Thoracic aorta (tissue), 2 donors: ENCODE results near the gene PPP1R12C. TPM values are rescaled to one million over a fixed set of nuclear protein-coding genes. Genes with fewer than 3 reads are reported as not detected.

Experiments
- ATAC-seq: fragments of 150-250 bp; one replicate; pipeline ENCODE4 v1.8.0; 2017; ENCODE audit warnings: low read depth; ENCODE audit not compliant: insufficient number of reproducible peaks, low FRiP score
- DNase-seq: peaks from one replicate; pipeline ENCODE4 v3.0.0-alpha.2; 2020; ENCODE audit warnings: low spot score
- H3K27ac ChIP-seq, 2 donors: fragments of 200-600 bp; sonication (generic); 1 replicate in 1 of 2; 2 replicates in 1 of 2; pipeline ENCODE4 v1.5.1; 2016; ENCODE audit warnings: mild to moderate bottlenecking in 2 of 2, moderate library complexity in 2 of 2
- H3K27me3 ChIP-seq: fragments of 200-600 bp; sonication (generic); replicated peaks from 2 replicates; pipeline ENCODE4 v1.6.0; 2016; ENCODE audit warnings: mild to moderate bottlenecking; ENCODE audit not compliant: insufficient read depth
- H3K36me3 ChIP-seq: fragments of 200-600 bp; sonication (generic); one replicate; pipeline ENCODE4 v1.5.1; 2016
- H3K4me1 ChIP-seq, 2 donors: fragments of 200-600 bp; sonication (generic); 1 replicate in 1 of 2; 2 replicates in 1 of 2; pipeline versions ENCODE4 v1.5.1 to v1.6.0; 2016; ENCODE audit warnings: low read depth in 2 of 2, mild to moderate bottlenecking in 1 of 2; ENCODE audit not compliant: control insufficient read depth in 1 of 2
- H3K4me3 ChIP-seq: fragments of 200-600 bp; sonication (generic); 2 replicates; pipeline ENCODE4 v1.5.1; 2016; ENCODE audit warnings: mild to moderate bottlenecking
- H3K9me3 ChIP-seq: fragments of 200-600 bp; sonication (generic); 2 replicates; pipeline ENCODE4 v1.5.1; 2016
- total RNA-seq, 2 donors: library from RNA; depleted of rRNA; stranded (reverse); fragments of >200 nt; gene quantifications; one replicate each; pipeline versions ENCODE4 v1.1.0 to v1.2.3, GENCODE V29; 2016
- TF ChIP-seq, protein P1 (sequence below): fragments of 200-600 bp; sonication (generic); IDR thresholded peaks from one replicate; pipeline ENCODE4 v1.5.1; 2019; ENCODE audit warnings: antibody characterized with exemption

The PPP1R12C gene
- total RNA-seq, 2 donors from 2014 or later, result 194 to 250 TPM

DNA sequence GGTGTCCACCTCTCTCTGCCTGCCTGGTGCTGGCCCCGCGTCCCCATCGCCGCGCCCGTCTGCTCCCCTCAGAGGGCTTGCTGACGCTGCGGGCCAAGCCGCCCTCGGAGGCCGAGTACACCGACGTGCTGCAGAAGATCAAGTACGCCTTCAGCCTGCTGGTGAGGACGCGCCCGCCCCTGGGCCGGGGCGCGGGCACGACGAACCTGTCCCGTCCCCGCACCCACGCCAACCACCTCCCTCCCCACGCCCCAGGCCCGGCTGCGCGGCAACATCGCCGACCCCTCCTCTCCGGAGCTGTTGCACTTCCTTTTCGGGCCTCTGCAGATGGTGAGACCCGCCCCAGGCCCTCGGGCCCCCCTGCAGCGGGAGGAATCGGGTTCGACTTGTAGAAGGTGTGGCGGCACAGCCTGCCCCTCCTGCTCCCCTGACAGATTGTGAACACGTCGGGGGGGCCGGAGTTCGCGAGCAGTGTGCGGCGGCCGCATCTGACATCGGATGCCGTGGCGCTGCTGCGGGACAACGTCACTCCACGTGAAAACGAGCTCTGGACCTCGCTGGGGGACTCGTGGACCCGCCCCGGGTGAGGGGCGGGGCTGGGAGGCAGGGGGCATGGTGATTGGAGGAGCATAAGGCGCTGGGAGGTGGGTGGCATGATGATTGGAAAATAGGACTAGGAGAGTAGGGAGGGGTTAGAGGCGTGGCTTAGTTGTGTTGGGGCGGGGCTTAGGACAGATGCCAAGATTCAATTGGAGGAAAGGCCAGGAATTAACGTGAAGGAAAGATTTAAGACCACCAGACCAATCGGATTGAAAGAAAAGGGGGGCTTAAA, 35.2 kb downstream of the PPP1R12C start:
- no peaks in the 10 kb centered on the region for H3K9me3 ChIP-seq
- ATAC-seq (no peak), DNase-seq (no peak)
- TF ChIP-seq, protein P1, sequence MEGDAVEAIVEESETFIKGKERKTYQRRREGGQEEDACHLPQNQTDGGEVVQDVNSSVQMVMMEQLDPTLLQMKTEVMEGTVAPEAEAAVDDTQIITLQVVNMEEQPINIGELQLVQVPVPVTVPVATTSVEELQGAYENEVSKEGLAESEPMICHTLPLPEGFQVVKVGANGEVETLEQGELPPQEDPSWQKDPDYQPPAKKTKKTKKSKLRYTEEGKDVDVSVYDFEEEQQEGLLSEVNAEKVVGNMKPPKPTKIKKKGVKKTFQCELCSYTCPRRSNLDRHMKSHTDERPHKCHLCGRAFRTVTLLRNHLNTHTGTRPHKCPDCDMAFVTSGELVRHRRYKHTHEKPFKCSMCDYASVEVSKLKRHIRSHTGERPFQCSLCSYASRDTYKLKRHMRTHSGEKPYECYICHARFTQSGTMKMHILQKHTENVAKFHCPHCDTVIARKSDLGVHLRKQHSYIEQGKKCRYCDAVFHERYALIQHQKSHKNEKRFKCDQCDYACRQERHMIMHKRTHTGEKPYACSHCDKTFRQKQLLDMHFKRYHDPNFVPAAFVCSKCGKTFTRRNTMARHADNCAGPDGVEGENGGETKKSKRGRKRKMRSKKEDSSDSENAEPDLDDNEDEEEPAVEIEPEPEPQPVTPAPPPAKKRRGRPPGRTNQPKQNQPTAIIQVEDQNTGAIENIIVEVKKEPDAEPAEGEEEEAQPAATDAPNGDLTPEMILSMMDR, result no peak
- H3K36me3 ChIP-seq, result no peaks in the 10 kb centered on the region
- H3K4me1 ChIP-seq, result peaks cover 18 to 40% of the 10 kb centered on the region in 2 donors
- peak overlapping the region; percentile 75 for H3K4me3 ChIP-seq
- peak overlapping the region in 1 of 2 donors; percentile 4 for H3K27ac ChIP-seq
- peaks cover 15% of the 10 kb centered on the region for H3K27me3 ChIP-seq

- Histone ChIP-seq H3K36me3 (no peaks in the 10 kb centered on the region), H3K4me3 (peak overlapping the region; percentile 75), H3K27ac (peak overlapping the region in 1 of 2 donors; percentile 4), H3K4me1 (peaks cover 14 to 35% of the 10 kb centered on the region in 2 donors), H3K9me3 (no peaks in the 10 kb centered on the region), H3K27me3 (peaks cover 15% of the 10 kb centered on the region)
- ATAC-seq (no peak), DNase-seq (no peak)
- TF ChIP-seq, protein P1, result no peak
Observed at GRCh38 chr19:55081770-55082019, 35.7 kb downstream of the PPP1R12C start.

DNA sequence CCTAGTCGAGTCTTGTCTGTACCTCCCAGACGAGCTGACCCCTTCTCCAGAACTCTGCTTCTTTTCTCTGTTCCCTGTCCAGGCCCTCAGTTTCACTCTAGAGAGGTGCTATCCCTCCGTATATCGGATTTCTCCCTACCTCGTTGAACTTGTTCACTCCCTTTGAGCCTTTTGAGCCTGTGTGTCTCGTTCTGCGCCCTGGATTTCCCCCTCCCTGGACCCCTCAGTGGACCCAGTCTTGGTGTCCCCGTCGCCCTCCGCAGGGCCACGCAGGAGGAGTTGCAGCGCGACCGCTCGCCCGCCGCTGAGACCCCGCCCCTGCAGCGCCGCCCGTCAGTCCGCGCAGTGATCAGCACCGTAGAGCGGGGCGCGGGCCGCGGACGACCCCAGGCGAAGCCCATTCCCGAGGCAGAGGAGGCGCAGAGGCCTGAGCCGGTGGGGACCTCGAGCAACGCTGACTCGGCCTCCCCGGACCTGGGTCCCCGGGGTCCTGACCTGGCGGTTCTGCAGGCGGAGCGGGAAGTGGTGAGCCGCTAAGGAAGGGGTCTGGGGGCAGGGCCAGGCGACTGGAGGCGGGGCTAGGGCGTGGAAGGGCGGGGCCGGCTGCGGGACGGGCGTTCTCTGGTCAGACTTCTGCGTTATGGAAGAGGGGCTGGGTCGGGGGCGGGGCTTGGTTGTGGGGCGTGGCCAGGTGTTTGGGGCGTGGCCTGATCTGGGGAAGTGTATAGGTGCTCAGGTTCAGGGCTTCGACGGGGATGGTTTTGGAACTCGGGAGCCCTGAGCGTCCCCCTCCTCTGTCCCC, 36.3 kb downstream of the PPP1R12C start:
- H3K9me3 ChIP-seq, result no peaks in the 10 kb centered on the region
- H3K27ac ChIP-seq, result no peak overlapping the region
- no peaks in the 10 kb centered on the region for H3K36me3 ChIP-seq
- TF ChIP-seq, protein P1, result no peak
- H3K4me3 ChIP-seq, result peak overlapping the region; percentile 75
- peaks cover 10 to 30% of the 10 kb centered on the region in 2 donors for H3K4me1 ChIP-seq
- DNase-seq (no peak), ATAC-seq (no peak)
- peaks cover 15% of the 10 kb centered on the region for H3K27me3 ChIP-seq

GRCh38 chr19:55080121-55080967, 37.1 kb downstream of the PPP1R12C start:
- no peak for ATAC-seq
- DNase-seq, result no peak
- no peaks in the 10 kb centered on the region for H3K36me3 ChIP-seq
- H3K4me3 ChIP-seq, result peak overlapping the region; percentile 75
- peaks cover 15% of the 10 kb centered on the region for H3K27me3 ChIP-seq
- no peak overlapping the region for H3K27ac ChIP-seq
- H3K9me3 ChIP-seq, result no peaks in the 10 kb centered on the region
- TF ChIP-seq, protein P1, result no peak
- H3K4me1 ChIP-seq, result peaks cover 10 to 27% of the 10 kb centered on the region in 2 donors
